GM21367 (cell line): ENCODE results near the gene C5orf52.
"Not testable (repeated sequence)": the region's sequence is repeated elsewhere in the genome, so short reads cannot be mapped to it uniquely, and the experiment has no call there.

Source experiments
- ATAC-seq: cut with Tn5 transposase; IDR thresholded peaks from one replicate; pipeline ENCODE4 v1.9.1; 2021; ENCODE audit not compliant: unreplicated experiment

C5orf52 gene

DNA sequence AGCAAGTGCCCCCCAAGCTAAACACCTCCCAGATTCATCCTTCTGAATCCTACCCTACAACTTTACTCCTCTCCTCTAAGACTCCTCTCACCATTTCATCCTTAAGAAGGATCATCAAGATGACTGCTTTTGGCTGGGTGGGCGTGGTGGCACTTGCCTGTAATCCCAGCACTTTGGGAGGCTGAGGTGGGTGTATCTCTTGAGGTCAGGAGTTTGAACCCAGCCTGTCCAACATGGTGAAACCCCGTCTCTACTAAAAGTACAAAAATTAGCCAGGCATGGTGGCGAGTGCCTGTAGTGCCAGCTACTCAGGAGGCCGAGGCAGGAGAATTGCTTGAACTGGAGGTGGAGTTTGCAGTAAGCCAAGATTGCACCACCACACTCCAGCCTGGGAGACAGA, 3.0 kb downstream of the C5orf52 start:
- not testable (repeated sequence) for ATAC-seq

DNA sequence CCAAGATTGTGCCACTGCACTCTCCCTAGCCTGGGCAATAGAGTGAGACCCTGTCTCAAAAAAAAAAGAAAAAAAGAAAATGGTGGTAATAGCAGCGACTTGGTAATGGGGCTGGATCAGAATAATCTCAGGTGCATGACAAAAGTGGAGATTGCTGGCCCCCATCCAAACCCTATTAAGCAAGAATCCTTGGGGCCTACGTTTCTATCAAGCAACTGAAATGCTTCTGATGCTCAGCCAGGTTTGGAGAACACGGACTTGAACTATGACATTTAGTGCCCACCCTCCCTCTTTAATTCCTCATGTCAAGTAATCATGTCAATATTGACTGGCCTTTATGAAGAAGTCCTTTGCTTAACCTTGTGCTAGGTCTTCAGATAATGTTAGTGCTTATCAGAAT, 6.6 kb downstream of the C5orf52 start:
- ATAC-seq, result no peak

DNA sequence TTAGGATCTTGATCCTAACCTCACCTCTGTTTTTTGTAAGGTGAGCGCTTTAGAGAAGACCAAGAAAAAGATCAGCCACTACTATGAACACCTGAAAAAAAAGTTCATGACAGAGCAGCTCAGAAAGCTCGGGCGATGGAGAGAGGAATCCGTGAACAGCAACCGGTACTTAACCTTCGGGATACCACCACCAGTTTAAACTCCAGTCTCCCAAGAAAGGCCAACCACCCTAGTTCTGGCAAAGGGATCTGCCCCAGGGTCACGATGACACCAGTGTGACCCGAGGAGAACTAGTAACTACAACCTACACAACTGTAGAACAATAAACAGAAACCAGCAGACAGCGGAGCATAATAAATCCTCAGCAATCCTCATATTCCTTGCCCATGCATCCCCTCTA, 8.5 kb downstream of the C5orf52 start:
- no peak for ATAC-seq

- ATAC-seq, result no peak
These were observed 8.9 kb downstream of the C5orf52 start for GRCh38 chr5:157680239-157680638.

GRCh38 chr5:157681048-157681447, 9.7 kb downstream of the C5orf52 start:
- no peak for ATAC-seq

DNA sequence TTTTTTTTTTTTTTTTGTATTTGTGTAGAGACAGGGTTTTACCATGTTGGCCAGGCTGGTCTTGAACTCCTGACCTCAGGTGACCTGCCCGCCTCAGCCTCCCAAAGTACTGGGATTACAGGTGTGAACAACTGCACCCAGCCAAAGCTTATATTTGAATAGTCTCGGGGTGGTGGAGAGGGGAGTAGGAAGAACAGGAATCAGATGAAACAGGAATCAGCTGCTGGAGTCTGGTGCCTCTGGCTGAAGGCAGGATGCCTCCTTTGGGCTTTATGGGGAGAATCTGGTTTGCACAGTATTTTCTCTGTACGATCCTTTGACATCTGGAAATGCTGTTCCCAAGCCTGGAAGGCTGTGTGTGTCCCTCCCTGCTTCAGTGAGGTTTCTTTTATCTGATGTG, 10.9 kb downstream of the C5orf52 start:
- no peak for ATAC-seq

DNA sequence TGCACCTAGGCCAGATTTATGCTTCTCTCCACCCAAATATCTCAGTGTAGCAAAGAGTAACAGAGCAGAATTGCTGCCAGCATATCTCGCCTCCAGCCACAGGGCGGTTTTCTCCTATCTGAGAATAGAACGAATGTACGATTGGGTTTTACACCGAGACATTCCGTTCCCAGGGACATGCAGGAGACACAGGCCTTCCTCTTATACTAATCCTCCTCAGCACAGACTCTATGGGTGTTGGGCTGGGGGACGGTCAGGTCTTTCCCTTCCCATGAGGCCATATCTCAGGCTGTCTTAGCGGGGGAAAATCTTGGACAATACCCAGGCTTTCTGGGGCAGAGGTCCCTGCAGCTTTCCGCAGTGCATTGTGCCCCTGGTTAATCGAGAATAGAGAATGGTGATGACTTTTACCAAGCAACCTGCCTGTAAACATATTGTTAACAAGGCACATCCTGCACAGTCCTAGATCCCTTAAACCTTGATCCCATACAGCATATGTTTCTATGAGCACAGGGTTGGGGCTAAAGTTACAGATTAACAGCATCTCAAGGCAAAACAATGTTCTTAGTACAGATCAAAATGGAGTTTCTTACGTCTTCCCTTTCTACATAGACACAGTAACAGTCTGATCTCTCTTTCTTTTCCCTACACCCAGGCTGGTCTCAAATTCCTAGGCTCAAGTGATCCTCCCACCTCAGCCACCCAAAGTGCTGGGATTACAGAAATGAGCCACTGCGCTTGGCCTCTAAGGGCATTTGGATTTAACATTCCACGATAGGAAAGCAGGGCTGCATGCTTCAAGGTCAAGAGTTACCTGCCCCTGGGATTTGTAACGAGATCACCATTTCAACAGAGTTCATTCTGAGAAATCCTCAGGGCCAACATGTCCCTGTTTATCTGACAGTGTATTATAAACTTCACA, 15.2 kb downstream of the C5orf52 start:
- not testable (repeated sequence) for ATAC-seq

- ATAC-seq, result no peak
These were observed 15.8 kb downstream of the C5orf52 start for GRCh38 chr5:157687198-157687554.

DNA sequence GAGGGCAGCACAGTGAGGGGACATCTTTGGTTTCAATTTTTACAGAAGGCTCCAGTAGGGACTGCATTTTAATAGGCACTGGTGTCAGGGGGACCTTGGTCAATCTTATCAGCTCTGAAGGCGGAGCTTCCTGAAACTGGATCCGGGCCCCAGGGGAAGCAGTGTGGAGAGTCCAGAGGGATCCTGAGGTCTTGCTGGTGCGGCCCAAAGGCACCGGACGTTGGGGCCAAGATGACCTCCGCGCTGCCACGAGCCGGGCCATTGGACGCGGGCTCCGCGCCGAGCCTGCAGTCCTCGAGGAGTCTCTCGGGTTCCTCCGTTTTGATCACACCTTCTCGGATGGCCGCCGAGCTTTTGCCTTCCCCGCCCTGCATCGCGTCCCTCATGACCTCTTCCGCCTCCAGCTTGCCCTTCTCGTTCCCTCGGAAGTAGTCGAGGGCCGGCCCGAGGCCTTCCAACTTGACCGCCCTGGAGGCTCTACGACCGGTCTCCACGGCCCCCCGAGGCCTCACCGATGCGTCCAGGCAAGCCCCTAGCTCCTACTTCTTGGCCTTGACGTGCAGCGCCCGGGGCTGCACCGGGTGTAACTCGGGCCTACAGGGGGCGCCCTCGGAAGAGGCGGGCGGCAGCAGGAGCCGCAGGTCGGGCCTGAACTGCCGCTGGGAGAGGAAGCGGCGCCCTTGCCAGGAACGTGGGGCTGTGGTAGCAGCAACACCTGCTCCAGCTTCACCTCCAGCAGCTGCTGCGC, 18.8 kb downstream of the C5orf52 start:
- no peak for ATAC-seq

DNA sequence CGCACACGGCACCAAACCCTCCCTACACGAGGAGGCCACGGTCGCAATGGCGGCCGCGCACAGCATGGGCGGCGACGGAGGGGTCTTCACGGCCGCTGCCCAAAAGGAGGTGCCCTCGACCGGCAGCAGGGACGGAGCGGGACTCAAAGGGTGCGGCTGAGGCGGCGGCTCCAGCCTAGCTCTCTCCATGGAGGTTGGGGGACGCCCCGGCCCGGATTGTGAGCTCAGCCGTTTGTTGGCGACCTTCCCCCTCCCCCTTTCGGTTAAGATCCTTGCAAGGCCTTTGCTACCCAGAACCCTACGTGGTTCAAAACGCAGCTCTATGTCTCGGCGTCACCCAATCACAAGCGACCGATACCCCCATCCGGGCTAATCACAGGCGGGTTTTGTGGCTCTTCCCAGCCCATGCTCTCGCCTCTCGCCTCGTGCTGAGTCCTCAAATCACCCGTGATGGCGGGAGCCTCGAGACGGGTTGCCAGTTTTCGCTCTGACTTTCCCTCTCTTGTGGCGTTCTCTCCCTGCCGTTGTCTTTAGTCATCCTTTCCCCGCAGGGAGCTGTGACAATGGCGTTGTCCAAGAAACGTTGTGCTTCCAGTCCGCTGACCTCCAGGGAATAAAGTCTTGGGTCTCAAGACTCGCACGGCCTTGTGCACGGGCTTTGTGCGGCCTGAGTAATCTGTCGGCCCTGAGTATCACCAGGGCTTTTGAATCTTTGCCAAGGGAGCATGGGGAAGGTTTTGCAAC, 19.5 kb downstream of the C5orf52 start:
- ATAC-seq, result no peak

- not testable (repeated sequence) for ATAC-seq
These were observed 22.5 kb downstream of the C5orf52 start for GRCh38 chr5:157693816-157694215.

GRCh38 chr5:157696154-157696553, 24.8 kb downstream of the C5orf52 start:
- ATAC-seq, result not testable (repeated sequence)

DNA sequence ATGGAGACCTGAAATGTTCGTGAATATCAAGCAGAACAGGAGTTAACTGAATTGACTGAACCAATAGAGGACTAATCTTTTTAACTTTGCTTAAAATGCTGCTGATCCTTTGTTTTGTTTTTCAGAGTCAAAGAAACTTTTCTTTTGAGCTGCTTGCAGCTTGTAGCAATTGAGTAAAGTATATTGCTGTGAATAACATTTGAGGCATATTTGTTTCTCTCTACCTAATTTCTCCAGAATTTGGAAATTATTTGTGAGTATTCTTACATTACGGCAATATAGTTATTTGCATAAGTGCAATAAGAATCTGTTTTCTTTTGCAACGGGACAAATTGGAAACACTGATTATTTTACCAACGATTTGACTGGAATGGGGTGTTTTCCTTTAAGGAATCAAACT, 27.3 kb downstream of the C5orf52 start:
- ATAC-seq, result not testable (repeated sequence)

DNA sequence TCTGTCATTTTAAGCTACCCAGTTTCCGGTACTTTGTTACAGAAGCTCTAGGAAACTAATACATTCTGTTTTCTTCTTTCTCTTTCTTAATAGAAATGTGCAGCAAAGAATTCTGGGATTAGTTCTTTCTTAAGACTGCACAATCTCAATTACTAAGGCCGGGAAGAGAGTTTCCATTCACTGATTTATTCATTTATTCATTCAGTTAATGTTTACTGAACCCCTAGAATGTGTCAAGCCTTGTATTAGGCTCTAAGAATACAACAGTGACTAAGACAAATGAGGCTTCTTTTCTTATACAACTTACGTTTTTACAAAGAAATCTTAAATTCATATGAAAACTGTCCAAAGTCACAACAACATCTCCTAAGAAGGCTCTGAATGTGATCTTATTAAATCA, 32.4 kb downstream of the C5orf52 start:
- no peak for ATAC-seq

DNA sequence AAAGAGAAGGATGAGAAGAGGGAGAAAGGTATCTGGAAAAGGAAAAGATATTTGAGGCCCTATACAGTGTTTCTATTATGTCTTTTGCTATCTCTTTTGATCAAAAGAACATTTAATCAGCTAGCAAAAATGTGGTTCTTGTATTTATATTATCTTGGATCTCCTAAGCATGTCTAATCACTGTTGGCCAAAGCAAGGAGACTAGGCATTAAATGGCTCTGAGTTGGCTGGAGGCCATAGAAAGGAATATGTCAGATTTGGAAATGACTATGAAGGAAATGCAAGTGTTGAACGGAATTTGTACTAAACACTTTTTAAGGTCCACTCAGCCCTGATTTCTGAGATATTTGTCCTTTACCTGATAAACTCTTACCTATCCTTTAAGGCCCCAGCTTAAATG, 37.5 kb downstream of the C5orf52 start:
- ATAC-seq, result no peak

DNA sequence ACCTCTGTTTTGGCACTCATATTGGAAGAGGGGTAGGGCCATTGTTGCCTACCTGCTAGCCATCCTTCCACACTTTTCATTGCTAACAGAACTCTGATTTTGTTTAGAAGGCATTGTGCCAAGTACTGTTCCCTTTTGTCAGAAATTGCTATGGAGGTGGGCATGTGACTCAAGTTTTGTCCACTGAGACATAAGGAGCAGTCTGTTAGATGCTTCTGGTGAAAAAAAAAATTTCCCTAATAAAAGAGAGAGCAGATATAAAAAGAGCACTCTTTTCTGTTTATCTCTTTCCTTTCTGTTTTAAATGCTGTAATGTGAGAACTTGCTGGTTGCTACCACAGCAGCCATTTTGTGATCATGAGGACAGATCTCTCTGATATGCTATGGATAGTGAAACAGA, 38.0 kb downstream of the C5orf52 start:
- no peak for ATAC-seq

- no peak for ATAC-seq
These were observed 39.1 kb downstream of the C5orf52 start for GRCh38 chr5:157710431-157710830.

GRCh38 chr5:157710882-157711281, 39.5 kb downstream of the C5orf52 start:
- ATAC-seq, result no peak

GRCh38 chr5:157713830-157714595, 42.7 kb downstream of the C5orf52 start:
- ATAC-seq, result no peak

- no peak for ATAC-seq
These were observed 43.2 kb downstream of the C5orf52 start for GRCh38 chr5:157714596-157714864.

DNA sequence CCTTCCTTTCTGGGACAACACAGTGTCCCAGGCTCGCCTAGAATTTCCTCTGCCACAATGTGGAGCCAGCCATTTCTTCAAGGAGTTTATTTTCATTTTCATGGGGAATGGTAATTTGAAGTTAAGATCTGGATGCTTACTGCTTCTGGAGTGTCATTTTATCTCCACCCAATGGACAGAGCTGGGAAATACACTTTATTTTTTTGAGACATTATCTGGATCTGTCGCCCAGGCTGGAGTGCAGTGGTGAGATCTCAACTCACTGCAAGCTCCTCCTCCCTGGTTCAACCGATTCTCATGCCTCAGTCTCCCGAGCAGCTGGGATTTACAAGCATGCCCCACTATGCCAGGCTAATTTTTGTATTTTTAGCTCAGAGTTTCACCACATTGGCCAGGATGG, 47.2 kb downstream of the C5orf52 start:
- ATAC-seq, result no peak
